IMR-90 (cell line): ENCODE data around the gene AKAP6. TPM values are rescaled to one million over a fixed set of nuclear protein-coding genes. Genes with fewer than 3 reads are reported as not detected.

ENCODE experiments used
- ATAC-seq: fragments of 200-7000 bp; cut with Tn5 transposase; 2 replicates; pipeline ENCODE4 v1.9.1; 2020; ENCODE audit warnings: low read depth, mild to moderate bottlenecking, moderate library complexity
- BruUV-seq: library from RNA; stranded (reverse); fragments of 400-500 nt; replicated peaks from 2 replicates; lab custom pipeline; 2021; lab: Mats Ljungman, UMichigan
- CTCF ChIA-PET: fragments of 300-600 bp; formaldehyde crosslinking; extraction: SDS; loops from one replicate; lab custom pipeline; 2021; ENCODE audit warnings: antibody characterized with exemption; lab: Yijun Ruan, JAX
- POLR2A ChIA-PET: fragments of 300-600 bp; sonication (Branson Sonifier 250); formaldehyde crosslinking; loops from one replicate; lab custom pipeline; 2022; ENCODE audit warnings: antibody characterized with exemption; ENCODE audit not compliant: unreplicated experiment; lab: Charles Lee
- DNase-seq: peaks from one replicate; pipeline ENCODE4 v3.0.0; 2013
- H2AFZ ChIP-seq: replicated peaks from 2 replicates; pipeline ENCODE3; 2013; ENCODE audit warnings: low read length, mild to moderate bottlenecking; ENCODE audit not compliant: poor library complexity
- H2AK5ac ChIP-seq: 2 replicates; pipeline ENCODE4 v1.6.1; 2013; ENCODE audit warnings: low read depth, low read length, inconsistent platforms
- H2AK9ac ChIP-seq: replicated peaks from 2 replicates; pipeline ENCODE3; 2013; ENCODE audit warnings: mild to moderate bottlenecking, low read depth, low read length, moderate library complexity; ENCODE audit not compliant: poor library complexity
- H2BK120ac ChIP-seq: 2 replicates; pipeline ENCODE4 v1.6.1; 2013; ENCODE audit warnings: low read depth, low read length, inconsistent platforms
- H2BK15ac ChIP-seq: 3 replicates; pipeline ENCODE4 v1.6.1; 2013; ENCODE audit warnings: low read depth, low read length, inconsistent platforms
- H2BK20ac ChIP-seq: 2 replicates; pipeline ENCODE4 v1.6.1; 2013; ENCODE audit warnings: low read depth, mild to moderate bottlenecking, inconsistent platforms, low read length, moderate library complexity
- H2BK5ac ChIP-seq: 2 replicates; pipeline ENCODE4 v1.6.1; 2013; ENCODE audit warnings: mild to moderate bottlenecking, low read depth, low read length, inconsistent platforms; ENCODE audit not compliant: poor library complexity, severe bottlenecking
- H3K14ac ChIP-seq: replicated peaks from 2 replicates; pipeline ENCODE4 v1.6.1; 2013; ENCODE audit warnings: low read depth, low read length, inconsistent platforms
- H3K18ac ChIP-seq: 2 replicates; pipeline ENCODE4 v1.6.1; 2013; ENCODE audit warnings: low read depth, low read length, control low read depth
- H3K23ac ChIP-seq: 2 replicates; pipeline ENCODE4 v1.6.1; 2013; ENCODE audit warnings: low read depth, low read length, inconsistent platforms
- H3K27ac ChIP-seq: 2 replicates; pipeline ENCODE4 v1.5.1; 2013; ENCODE audit warnings: mild to moderate bottlenecking, control low read depth, low read length; ENCODE audit not compliant: insufficient read depth
- H3K27me3 ChIP-seq: 2 replicates; pipeline ENCODE4 v1.6.1; 2013; ENCODE audit warnings: low read length; ENCODE audit not compliant: control insufficient read depth, insufficient read depth
- H3K36me3 ChIP-seq: 2 replicates; pipeline ENCODE4 v1.6.1; 2013; ENCODE audit warnings: low read length, mixed read lengths; ENCODE audit not compliant: control insufficient read depth, insufficient read depth
- H3K4ac ChIP-seq: 2 replicates; pipeline ENCODE4 v1.6.1; 2013; ENCODE audit warnings: low read depth, low read length, inconsistent platforms
- H3K4me1 ChIP-seq: 2 replicates; pipeline ENCODE4 v1.6.1; 2013; ENCODE audit warnings: low read length, mixed read lengths; ENCODE audit not compliant: control insufficient read depth, insufficient read depth
- H3K4me2 ChIP-seq: 2 replicates; pipeline ENCODE4 v1.6.1; 2013; ENCODE audit warnings: low read depth, mild to moderate bottlenecking, control low read depth, low read length, moderate library complexity
- H3K4me3 ChIP-seq: 2 replicates; pipeline ENCODE4 v1.5.1; 2013; ENCODE audit warnings: low read depth, mild to moderate bottlenecking, control low read depth, low read length, moderate library complexity; ENCODE audit not compliant: insufficient read depth
- H3K56ac ChIP-seq: 2 replicates; pipeline ENCODE4 v1.6.1; 2013; ENCODE audit warnings: low read length, inconsistent platforms; ENCODE audit not compliant: insufficient read depth; ENCODE audit errors: extremely low read depth
- H3K79me1 ChIP-seq, 2 experiments: 2 replicates each; pipeline ENCODE4 v1.6.1; 2013; ENCODE audit warnings: low read length in 2 of 2, inconsistent platforms in 1 of 2, low read depth in 1 of 2
- H3K9ac ChIP-seq: 2 replicates; pipeline ENCODE4 v1.6.1; 2013; ENCODE audit warnings: low read depth, low read length, control low read depth
- H3K9me1 ChIP-seq: 2 replicates; pipeline ENCODE4 v1.6.1; 2013; ENCODE audit warnings: low read length, inconsistent platforms; ENCODE audit not compliant: insufficient read depth
- H3K9me3 ChIP-seq: 2 replicates; pipeline ENCODE4 v1.6.1; 2013; ENCODE audit warnings: low read length; ENCODE audit not compliant: control insufficient read depth, insufficient read depth
- H4K20me1 ChIP-seq: 2 replicates; pipeline ENCODE4 v1.6.1; 2013; ENCODE audit warnings: low read length, inconsistent platforms; ENCODE audit not compliant: insufficient read depth
- H4K5ac ChIP-seq: 2 replicates; pipeline ENCODE4 v1.6.1; 2013; ENCODE audit warnings: mild to moderate bottlenecking, low read depth, low read length, control low read depth
- H4K8ac ChIP-seq, 2 experiments: 2 replicates each; pipeline ENCODE4 v1.6.1; 2013; ENCODE audit warnings: low read depth in 2 of 2, low read length in 2 of 2, control low read depth in 1 of 2, inconsistent platforms in 1 of 2
- H4K91ac ChIP-seq: 2 replicates; pipeline ENCODE4 v1.6.1; 2013; ENCODE audit warnings: low read depth, low read length, inconsistent platforms; ENCODE audit not compliant: insufficient read depth
- NFE2L2 ChIP-seq: fragments of 150-350 bp; IDR thresholded peaks from 2 replicates; pipeline ENCODE4 v1.6.1; 2016; ENCODE audit warnings: low read depth, mild to moderate bottlenecking, low read length
- WGBS, 2 experiments: methylation state at CpG; one replicate each; pipeline versions ENCODE4 v1.1.5 to v1.1.7; 2013; ENCODE audit warnings: missing lambda C conversion rate in 2 of 2; ENCODE audit not compliant: insufficient read length in 1 of 2; ENCODE audit errors: extremely low coverage in 2 of 2; 5-methylcytosine and 5-hydroxymethylcytosine counted together
- dilution Hi-C: fragments of 300-500 bp; cut with HindIII; formaldehyde crosslinking; loops from one replicate; pipeline ENCODE4 v1.14.3; 2018; ENCODE audit warnings: low sequenced_read_pairs; ENCODE audit not compliant: unreplicated experiment
- in situ Hi-C: fragments of 300-500 bp; cut with MboI; formaldehyde crosslinking; loops from 3 replicates; pipeline ENCODE4 v1.14.3; 2019; ENCODE audit warnings: low sequenced_read_pairs, inconsistent platforms, mixed read lengths
- intact Hi-C: fragments of 100-400 bp; cut with micrococcal nuclease; formaldehyde crosslinking; loops from 2 replicates; pipeline ENCODE4 v1.10.0; 2022
- polyA plus RNA-seq, 3 experiments: library from polyadenylated mRNA; depleted of rRNA; stranded (reverse); fragments of >200 nt; gene quantifications; 2 replicates each; pipeline ENCODE4 v1.2.3, GENCODE V29; 2012; ENCODE audit warnings: low replicate concordance in 1 of 3
- total RNA-seq: library from RNA; depleted of rRNA; stranded (reverse); fragments of >200 nt; gene quantifications from 2 replicates; pipeline ENCODE4 v1.2.3, GENCODE V29; 2012

The AKAP6 gene
- total and polyA plus RNA-seq, 2 of the 4 experiments (the other 2 are of a cell fraction) = 0.22 to 1.6 TPM

GRCh38 chr14:32443890-32444661, 115.0 kb downstream of the AKAP6 start:
- no peak overlapping the region for H2BK15ac ChIP-seq
- intact Hi-C loops (no loop called here), in situ Hi-C loops (no loop called here), dilution Hi-C loops (no loop called here)
- no peak overlapping the region for H2BK20ac ChIP-seq
- H3K9me1 ChIP-seq = no peaks in the 10 kb centered on the region
- H3K23ac ChIP-seq = no peak overlapping the region
- no peak overlapping the region for H3K4me2 ChIP-seq
- no peaks in the 10 kb centered on the region for H3K36me3 ChIP-seq
- no peak for TF ChIP-seq NFE2L2
- no TSS peak for BruUV-seq
- H4K5ac ChIP-seq = no peak overlapping the region
- no peak overlapping the region for H3K4me3 ChIP-seq
- no peaks in the 10 kb centered on the region for H3K9me3 ChIP-seq
- H4K91ac ChIP-seq = no peak overlapping the region
- H2BK120ac ChIP-seq = no peak overlapping the region
- H4K8ac ChIP-seq = no peak overlapping the region
- no peak overlapping the region for H3K56ac ChIP-seq
- no peak overlapping the region for H3K27ac ChIP-seq
- no peak overlapping the region for H3K4ac ChIP-seq
- no peak overlapping the region for H3K18ac ChIP-seq
- no peak overlapping the region for H2AK9ac ChIP-seq
- WGBS, 2 experiments = no CpG with 5 or more reads among the region's 3 CpGs
- H2AK5ac ChIP-seq = no peak overlapping the region
- no peak overlapping the region for H3K9ac ChIP-seq
- CTCF ChIA-PET = no interaction called here
- ATAC-seq (no peak), DNase-seq (no peak)
- H2BK5ac ChIP-seq = no peak overlapping the region
- H4K20me1 ChIP-seq = no peaks in the 10 kb centered on the region
- H3K14ac ChIP-seq = no peak overlapping the region
- H2AFZ ChIP-seq = no peak overlapping the region
- POLR2A ChIA-PET = no interaction called here
- H3K4me1 ChIP-seq = no peaks in the 10 kb centered on the region
- H3K27me3 ChIP-seq = no peaks in the 10 kb centered on the region; the same call in 1 of the 2 replicates
- no peaks in the 10 kb centered on the region; a peak in 1 of 4 replicates for H3K79me1 ChIP-seq
